GM10266 (cell line): ENCODE data around the gene TH.

Source experiments
- DNase-seq: peaks from one replicate; pipeline ENCODE4 v3.0.0; 2012; ENCODE audit errors: extremely low spot score
- CTCF ChIP-seq: IDR thresholded peaks from 2 replicates; pipeline ENCODE4 v1.5.1; 2012; ENCODE audit warnings: mild to moderate bottlenecking, low read depth; ENCODE audit not compliant: control insufficient read depth, insufficient read depth; ENCODE audit errors: missing control alignments

The TH gene

DNA sequence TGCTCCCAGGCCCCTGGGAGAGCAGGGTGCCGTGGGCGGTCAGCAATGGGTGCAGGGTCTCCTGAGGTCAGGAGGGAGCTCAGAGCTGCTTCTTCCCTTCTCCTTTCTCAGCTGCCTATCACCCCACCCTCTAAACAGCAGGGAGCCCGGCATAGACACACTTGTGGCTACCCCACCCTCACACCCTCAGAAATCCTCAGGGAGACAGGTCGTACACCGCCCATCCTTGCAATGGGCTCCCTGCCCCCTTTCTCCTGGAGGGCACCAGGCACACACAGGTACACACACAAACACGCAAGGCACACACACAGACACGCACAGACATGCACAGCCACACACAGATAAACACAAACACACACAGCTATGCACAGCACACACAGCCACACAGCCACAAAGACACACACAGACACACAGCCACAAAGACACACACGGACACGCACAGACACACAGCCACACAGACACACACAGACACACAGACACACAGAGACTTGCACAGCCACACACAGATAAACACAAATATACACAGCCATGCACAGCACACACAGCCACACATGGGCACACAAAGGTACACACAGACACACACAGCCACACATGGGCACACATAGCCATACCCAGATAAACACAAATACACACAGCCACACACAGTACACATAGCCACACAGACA, 44.9 kb upstream of the TH start:
- TF ChIP-seq CTCF = no peak
- DNase-seq = no peak

- no peak for DNase-seq
- TF ChIP-seq CTCF = no peak
Observed at GRCh38 chr11:2215561-2216399, 44.2 kb upstream of the TH start.

GRCh38 chr11:2215230-2215560, 43.6 kb upstream of the TH start:
- TF ChIP-seq CTCF = no peak
- no peak for DNase-seq

- no peak for TF ChIP-seq CTCF
- no peak for DNase-seq
Observed at GRCh38 chr11:2214527-2215229, 43.1 kb upstream of the TH start.

- DNase-seq = no peak
- TF ChIP-seq CTCF = no peak
Observed at GRCh38 chr11:2213890-2214526, 42.4 kb upstream of the TH start.

- TF ChIP-seq CTCF = no peak
- no peak for DNase-seq
Observed at GRCh38 chr11:2213384-2213842, 41.8 kb upstream of the TH start.
